WTC11 (cell line): ENCODE data around the gene SHROOM3. TPM values are rescaled to one million over a fixed set of nuclear protein-coding genes. Genes with fewer than 3 reads are reported as not detected.

Source experiments
- ATAC-seq: fragments of 200-7000 bp; cut with Tn5 transposase; 2 replicates; pipeline ENCODE4 v1.10.0; 2021; ENCODE audit warnings: mild to moderate bottlenecking, moderate library complexity
- CTCF ChIA-PET: fragments of 300-600 bp; sonication (Branson Sonifier 250); formaldehyde crosslinking; loops from one replicate; lab custom pipeline; 2021; ENCODE audit warnings: antibody characterized with exemption; lab: Charles Lee
- POLR2A ChIA-PET: fragments of 350-600 bp; sonication (Branson Sonifier 250); formaldehyde crosslinking; loops from one replicate; lab custom pipeline; 2021; ENCODE audit warnings: antibody characterized with exemption; lab: Charles Lee
- DNase-seq: peaks from one replicate; pipeline ENCODE4 v3.0.0; 2021; ENCODE audit warnings: low spot score
- H3K27ac Mint-ChIP-seq: 2 replicates; pipeline ENCODE4 v1.8.0; 2021; ENCODE audit warnings: mixed read lengths
- H3K27me3 Mint-ChIP-seq: 2 replicates; pipeline ENCODE4 v1.8.0; 2021; ENCODE audit warnings: low read depth, mild to moderate bottlenecking, moderate library complexity, mixed read lengths
- H3K36me3 Mint-ChIP-seq: 2 replicates; pipeline ENCODE4 v1.8.0; 2021; ENCODE audit warnings: mixed read lengths
- H3K4me1 Mint-ChIP-seq: 2 replicates; pipeline ENCODE4 v1.8.0; 2022; ENCODE audit warnings: mixed read lengths
- H3K4me3 Mint-ChIP-seq: 2 replicates; pipeline ENCODE4 v1.8.0; 2021; ENCODE audit warnings: mild to moderate bottlenecking, moderate library complexity, mixed read lengths
- H3K9me3 Mint-ChIP-seq: 2 replicates; pipeline ENCODE4 v1.8.0; 2021; ENCODE audit warnings: mixed read lengths
- CREB1 ChIP-seq: sonication (generic); formaldehyde crosslinking; IDR thresholded peaks from 2 replicates; pipeline ENCODE4 v1.8.0; 2023; ENCODE audit warnings: mild to moderate bottlenecking, missing genetic modification reagents
- ELF4 ChIP-seq: sonication (generic); formaldehyde crosslinking; IDR thresholded peaks from 2 replicates; pipeline ENCODE4 v1.8.1; 2022; ENCODE audit warnings: low read depth, mild to moderate bottlenecking, moderate library complexity, missing genetic modification reagents
- GABPB1 ChIP-seq: sonication (generic); formaldehyde crosslinking; IDR thresholded peaks from 2 replicates; pipeline ENCODE4 v1.8.1; 2023; ENCODE audit warnings: mild to moderate bottlenecking, missing genetic modification reagents
- NFE2L1 ChIP-seq: sonication (generic); formaldehyde crosslinking; IDR thresholded peaks from 2 replicates; pipeline ENCODE4 v1.8.1; 2023; ENCODE audit warnings: missing genetic modification reagents
- TCF7 ChIP-seq: sonication (generic); formaldehyde crosslinking; IDR thresholded peaks from 2 replicates; pipeline ENCODE4 v1.8.0; 2022; ENCODE audit warnings: mild to moderate bottlenecking, low read depth, missing genetic modification reagents, moderate library complexity
- TEAD4 ChIP-seq: sonication (generic); formaldehyde crosslinking; IDR thresholded peaks from 2 replicates; pipeline ENCODE4 v1.8.0; 2022; ENCODE audit warnings: mild to moderate bottlenecking, missing genetic modification reagents
- ZNF121 ChIP-seq: sonication (generic); formaldehyde crosslinking; IDR thresholded peaks from 2 replicates; pipeline ENCODE4 v1.8.0; 2023; ENCODE audit warnings: missing genetic modification reagents
- total RNA-seq: library from RNA; stranded (reverse); gene quantifications from 3 replicates; pipeline ENCODE4 v1.2.3, GENCODE V29; 2021
- TF ChIP-seq, protein P1 (sequence below): sonication (generic); formaldehyde crosslinking; IDR thresholded peaks from 2 replicates; pipeline ENCODE4 v1.8.0; 2022; ENCODE audit warnings: mild to moderate bottlenecking, missing genetic modification reagents
- TF ChIP-seq, protein P2 (sequence below): sonication (generic); formaldehyde crosslinking; IDR thresholded peaks from 2 replicates; pipeline ENCODE4 v1.8.0; 2022; ENCODE audit warnings: mild to moderate bottlenecking, missing genetic modification reagents
- TF ChIP-seq, protein P3 (sequence below): sonication (generic); formaldehyde crosslinking; IDR thresholded peaks from 2 replicates; pipeline ENCODE4 v1.8.0; 2023; ENCODE audit warnings: mild to moderate bottlenecking, missing genetic modification reagents
- TF ChIP-seq, protein P4 (sequence below): sonication (generic); formaldehyde crosslinking; IDR thresholded peaks from 2 replicates; pipeline ENCODE4 v1.8.0; 2023; ENCODE audit warnings: missing genetic modification reagents
- TF ChIP-seq, protein P5 (sequence below): sonication (generic); formaldehyde crosslinking; IDR thresholded peaks from 2 replicates; pipeline ENCODE4 v1.8.0; 2022; ENCODE audit warnings: mild to moderate bottlenecking, missing genetic modification reagents
- TF ChIP-seq, protein P6 (sequence below): sonication (generic); formaldehyde crosslinking; IDR thresholded peaks from 2 replicates; pipeline ENCODE4 v1.8.1; 2022; ENCODE audit warnings: low read depth, mild to moderate bottlenecking, moderate library complexity, missing genetic modification reagents, borderline replicate concordance
- TF ChIP-seq, protein P7 (sequence below): sonication (generic); formaldehyde crosslinking; IDR thresholded peaks from 2 replicates; pipeline ENCODE4 v1.8.1; 2022; ENCODE audit warnings: low read depth, missing genetic modification reagents, borderline replicate concordance
- TF ChIP-seq, protein P8 (sequence below): sonication (generic); formaldehyde crosslinking; IDR thresholded peaks from 2 replicates; pipeline ENCODE4 v1.8.1; 2023; ENCODE audit warnings: mild to moderate bottlenecking, missing genetic modification reagents
- TF ChIP-seq, protein P9 (sequence below): fragments of 250-450 bp; sonication (Bioruptor Pico); conservative IDR thresholded peaks from 2 replicates; pipeline ENCODE4 v1.9.0; 2021; ENCODE audit warnings: mild to moderate bottlenecking

Gene SHROOM3
- total RNA-seq, 1 experiment from 2014 or later, result 71.9 TPM

DNA sequence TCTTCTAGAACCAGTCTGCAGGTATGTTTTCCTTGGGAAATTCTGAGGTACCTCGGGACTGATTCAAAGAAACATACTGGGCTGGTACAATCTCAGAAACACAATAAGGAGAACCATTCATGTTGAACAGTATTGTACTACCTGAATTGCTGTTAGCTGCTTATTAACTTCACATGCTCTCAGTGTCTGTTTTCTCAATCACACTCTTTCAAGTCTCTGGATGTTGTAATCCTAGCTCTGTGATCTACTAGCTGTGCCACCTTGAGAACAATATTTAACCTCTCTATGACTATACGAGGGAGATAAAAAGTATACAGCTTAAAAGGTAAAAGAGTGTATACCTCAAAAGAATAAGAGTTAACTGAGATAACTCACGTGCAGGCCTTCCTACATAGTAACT, 24.4 kb upstream of the SHROOM3 start:
- Mint-ChIP-seq H3K27ac (no peak overlapping the region), H3K9me3 (peaks cover 12% of the 10 kb centered on the region), H3K4me1 (no peaks in the 10 kb centered on the region), H3K27me3 (no peaks in the 10 kb centered on the region; the same call in 1 of the 2 replicates), H3K36me3 (no peaks in the 10 kb centered on the region), H3K4me3 (no peak overlapping the region)
- DNase-seq (no peak), ATAC-seq (no peak)
- CTCF ChIA-PET, result interaction anchor here (0.6 kb wide), 1 partner anchor 14 kb away, joined by 3 read pairs; no protein-coding TSS in a partner anchor
- TF ChIP-seq, protein P1, sequence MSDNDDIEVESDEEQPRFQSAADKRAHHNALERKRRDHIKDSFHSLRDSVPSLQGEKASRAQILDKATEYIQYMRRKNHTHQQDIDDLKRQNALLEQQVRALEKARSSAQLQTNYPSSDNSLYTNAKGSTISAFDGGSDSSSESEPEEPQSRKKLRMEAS, result no peak
- TF ChIP-seq, protein P2, sequence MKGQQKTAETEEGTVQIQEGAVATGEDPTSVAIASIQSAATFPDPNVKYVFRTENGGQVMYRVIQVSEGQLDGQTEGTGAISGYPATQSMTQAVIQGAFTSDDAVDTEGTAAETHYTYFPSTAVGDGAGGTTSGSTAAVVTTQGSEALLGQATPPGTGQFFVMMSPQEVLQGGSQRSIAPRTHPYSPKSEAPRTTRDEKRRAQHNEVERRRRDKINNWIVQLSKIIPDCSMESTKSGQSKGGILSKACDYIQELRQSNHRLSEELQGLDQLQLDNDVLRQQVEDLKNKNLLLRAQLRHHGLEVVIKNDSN (CRISPR knock-in tag), result no peak
- TF ChIP-seq ZNF121 (CRISPR knock-in tag), result no peak
- no peak for TF ChIP-seq CREB1 (CRISPR knock-in tag)
- TF ChIP-seq TEAD4 (CRISPR knock-in tag), result no peak
- no peak for TF ChIP-seq ELF4 (CRISPR knock-in tag)
- TF ChIP-seq GABPB1 (CRISPR knock-in tag), result no peak
- TF ChIP-seq, protein P3, sequence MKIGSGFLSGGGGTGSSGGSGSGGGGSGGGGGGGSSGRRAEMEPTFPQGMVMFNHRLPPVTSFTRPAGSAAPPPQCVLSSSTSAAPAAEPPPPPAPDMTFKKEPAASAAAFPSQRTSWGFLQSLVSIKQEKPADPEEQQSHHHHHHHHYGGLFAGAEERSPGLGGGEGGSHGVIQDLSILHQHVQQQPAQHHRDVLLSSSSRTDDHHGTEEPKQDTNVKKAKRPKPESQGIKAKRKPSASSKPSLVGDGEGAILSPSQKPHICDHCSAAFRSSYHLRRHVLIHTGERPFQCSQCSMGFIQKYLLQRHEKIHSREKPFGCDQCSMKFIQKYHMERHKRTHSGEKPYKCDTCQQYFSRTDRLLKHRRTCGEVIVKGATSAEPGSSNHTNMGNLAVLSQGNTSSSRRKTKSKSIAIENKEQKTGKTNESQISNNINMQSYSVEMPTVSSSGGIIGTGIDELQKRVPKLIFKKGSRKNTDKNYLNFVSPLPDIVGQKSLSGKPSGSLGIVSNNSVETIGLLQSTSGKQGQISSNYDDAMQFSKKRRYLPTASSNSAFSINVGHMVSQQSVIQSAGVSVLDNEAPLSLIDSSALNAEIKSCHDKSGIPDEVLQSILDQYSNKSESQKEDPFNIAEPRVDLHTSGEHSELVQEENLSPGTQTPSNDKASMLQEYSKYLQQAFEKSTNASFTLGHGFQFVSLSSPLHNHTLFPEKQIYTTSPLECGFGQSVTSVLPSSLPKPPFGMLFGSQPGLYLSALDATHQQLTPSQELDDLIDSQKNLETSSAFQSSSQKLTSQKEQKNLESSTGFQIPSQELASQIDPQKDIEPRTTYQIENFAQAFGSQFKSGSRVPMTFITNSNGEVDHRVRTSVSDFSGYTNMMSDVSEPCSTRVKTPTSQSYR (CRISPR knock-in tag), result no peak
- TF ChIP-seq, protein P4, sequence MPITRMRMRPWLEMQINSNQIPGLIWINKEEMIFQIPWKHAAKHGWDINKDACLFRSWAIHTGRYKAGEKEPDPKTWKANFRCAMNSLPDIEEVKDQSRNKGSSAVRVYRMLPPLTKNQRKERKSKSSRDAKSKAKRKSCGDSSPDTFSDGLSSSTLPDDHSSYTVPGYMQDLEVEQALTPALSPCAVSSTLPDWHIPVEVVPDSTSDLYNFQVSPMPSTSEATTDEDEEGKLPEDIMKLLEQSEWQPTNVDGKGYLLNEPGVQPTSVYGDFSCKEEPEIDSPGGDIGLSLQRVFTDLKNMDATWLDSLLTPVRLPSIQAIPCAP (CRISPR knock-in tag), result no peak
- TF ChIP-seq, protein P5, sequence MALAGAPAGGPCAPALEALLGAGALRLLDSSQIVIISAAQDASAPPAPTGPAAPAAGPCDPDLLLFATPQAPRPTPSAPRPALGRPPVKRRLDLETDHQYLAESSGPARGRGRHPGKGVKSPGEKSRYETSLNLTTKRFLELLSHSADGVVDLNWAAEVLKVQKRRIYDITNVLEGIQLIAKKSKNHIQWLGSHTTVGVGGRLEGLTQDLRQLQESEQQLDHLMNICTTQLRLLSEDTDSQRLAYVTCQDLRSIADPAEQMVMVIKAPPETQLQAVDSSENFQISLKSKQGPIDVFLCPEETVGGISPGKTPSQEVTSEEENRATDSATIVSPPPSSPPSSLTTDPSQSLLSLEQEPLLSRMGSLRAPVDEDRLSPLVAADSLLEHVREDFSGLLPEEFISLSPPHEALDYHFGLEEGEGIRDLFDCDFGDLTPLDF (CRISPR knock-in tag), result no peak
- TF ChIP-seq TCF7 (CRISPR knock-in tag), result no peak
- TF ChIP-seq, protein P6, sequence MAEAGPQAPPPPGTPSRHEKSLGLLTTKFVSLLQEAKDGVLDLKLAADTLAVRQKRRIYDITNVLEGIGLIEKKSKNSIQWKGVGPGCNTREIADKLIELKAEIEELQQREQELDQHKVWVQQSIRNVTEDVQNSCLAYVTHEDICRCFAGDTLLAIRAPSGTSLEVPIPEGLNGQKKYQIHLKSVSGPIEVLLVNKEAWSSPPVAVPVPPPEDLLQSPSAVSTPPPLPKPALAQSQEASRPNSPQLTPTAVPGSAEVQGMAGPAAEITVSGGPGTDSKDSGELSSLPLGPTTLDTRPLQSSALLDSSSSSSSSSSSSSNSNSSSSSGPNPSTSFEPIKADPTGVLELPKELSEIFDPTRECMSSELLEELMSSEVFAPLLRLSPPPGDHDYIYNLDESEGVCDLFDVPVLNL (CRISPR knock-in tag), result no peak
- TF ChIP-seq, protein P7, sequence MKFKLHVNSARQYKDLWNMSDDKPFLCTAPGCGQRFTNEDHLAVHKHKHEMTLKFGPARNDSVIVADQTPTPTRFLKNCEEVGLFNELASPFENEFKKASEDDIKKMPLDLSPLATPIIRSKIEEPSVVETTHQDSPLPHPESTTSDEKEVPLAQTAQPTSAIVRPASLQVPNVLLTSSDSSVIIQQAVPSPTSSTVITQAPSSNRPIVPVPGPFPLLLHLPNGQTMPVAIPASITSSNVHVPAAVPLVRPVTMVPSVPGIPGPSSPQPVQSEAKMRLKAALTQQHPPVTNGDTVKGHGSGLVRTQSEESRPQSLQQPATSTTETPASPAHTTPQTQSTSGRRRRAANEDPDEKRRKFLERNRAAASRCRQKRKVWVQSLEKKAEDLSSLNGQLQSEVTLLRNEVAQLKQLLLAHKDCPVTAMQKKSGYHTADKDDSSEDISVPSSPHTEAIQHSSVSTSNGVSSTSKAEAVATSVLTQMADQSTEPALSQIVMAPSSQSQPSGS (CRISPR knock-in tag), result no peak
- TF ChIP-seq, protein P8, sequence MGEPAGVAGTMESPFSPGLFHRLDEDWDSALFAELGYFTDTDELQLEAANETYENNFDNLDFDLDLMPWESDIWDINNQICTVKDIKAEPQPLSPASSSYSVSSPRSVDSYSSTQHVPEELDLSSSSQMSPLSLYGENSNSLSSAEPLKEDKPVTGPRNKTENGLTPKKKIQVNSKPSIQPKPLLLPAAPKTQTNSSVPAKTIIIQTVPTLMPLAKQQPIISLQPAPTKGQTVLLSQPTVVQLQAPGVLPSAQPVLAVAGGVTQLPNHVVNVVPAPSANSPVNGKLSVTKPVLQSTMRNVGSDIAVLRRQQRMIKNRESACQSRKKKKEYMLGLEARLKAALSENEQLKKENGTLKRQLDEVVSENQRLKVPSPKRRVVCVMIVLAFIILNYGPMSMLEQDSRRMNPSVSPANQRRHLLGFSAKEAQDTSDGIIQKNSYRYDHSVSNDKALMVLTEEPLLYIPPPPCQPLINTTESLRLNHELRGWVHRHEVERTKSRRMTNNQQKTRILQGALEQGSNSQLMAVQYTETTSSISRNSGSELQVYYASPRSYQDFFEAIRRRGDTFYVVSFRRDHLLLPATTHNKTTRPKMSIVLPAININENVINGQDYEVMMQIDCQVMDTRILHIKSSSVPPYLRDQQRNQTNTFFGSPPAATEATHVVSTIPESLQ (CRISPR knock-in tag), result no peak
- TF ChIP-seq, protein P9, sequence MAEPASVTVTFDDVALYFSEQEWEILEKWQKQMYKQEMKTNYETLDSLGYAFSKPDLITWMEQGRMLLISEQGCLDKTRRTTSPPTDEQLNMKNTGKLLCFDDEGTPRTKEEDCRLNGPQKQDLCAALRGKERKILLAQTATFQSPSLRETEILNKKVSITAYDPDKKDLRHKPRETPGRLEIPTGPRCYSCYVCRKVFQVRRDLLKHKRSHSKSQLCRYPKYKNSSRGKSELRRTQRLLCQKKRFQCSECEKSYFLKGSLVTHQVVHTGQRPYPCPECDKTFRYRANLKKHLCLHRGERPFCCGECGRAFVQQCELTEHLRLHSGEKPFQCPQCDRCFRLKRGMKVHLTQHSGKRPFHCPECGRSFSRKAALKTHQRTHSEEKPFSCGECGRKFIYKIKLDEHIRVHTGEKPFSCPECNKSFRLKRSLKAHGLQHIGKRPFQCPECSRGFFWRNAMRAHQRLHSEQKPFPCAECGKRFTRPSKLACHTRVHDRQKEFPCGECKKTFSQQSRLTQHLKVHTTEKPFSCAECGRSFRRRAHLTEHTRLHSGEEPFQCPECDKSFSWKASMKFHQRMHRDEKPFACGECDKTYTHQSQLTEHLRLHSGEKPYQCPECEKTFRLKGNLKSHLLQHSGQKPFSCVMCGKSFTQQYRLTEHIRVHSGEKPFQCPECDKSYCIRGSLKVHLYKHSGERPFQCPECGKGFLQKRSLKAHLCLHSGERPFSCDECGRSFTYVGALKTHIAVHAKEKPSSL, result no peak
- TF ChIP-seq NFE2L1 (CRISPR knock-in tag), result no peak
- TF ChIP-seq, all 79 proteins: peak for 0
- POLR2A ChIA-PET, result no interaction called here
